GM19193 (cell line): ENCODE results near the gene UGGT1.

Experiments used
- POLR2A ChIP-seq: IDR thresholded peaks from 4 replicates; pipeline ENCODE4 v1.6.1; 2011; ENCODE audit not compliant: insufficient read depth, insufficient read length; ENCODE audit errors: extremely low read depth

The UGGT1 gene

DNA sequence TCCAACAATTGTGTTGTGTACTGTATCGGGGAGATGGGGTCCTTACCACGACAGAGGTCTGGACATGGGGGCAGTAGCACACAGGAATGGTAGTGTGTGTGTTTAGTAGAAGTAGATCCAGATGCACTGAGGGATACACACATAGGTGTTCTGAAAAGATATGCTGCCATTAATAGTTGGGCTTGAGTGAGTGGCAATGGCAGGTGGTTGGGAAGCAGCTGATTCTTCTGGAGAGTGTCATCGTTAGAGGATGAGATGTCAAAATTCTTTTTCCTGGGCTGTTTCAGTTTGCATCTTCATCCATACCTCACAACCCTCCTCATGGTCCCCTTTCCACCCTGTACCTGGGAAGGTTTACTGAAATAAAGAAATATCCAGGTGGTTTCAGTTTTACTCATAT is 66.6 kb downstream of the UGGT1 start:
- TF ChIP-seq POLR2A: no peak

DNA sequence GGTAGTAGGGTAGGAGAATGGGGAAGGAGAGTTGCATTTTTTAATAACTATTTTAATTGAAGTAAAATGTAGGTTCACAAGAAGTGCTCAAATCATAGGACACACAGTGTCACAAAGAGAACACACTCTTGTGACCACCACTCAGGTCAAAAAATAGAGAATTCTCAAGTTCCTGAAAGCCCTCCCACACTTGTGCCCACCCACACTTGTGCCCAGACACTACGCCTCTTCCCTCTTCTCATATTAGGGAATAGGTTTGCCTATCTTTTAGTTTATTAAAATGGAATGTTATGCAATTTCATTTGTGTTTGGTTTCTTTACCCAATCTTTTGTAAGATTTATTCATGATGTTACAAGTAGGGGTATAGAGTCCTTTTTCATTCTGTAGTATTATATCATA is 67.2 kb downstream of the UGGT1 start:
- no peak for TF ChIP-seq POLR2A

DNA sequence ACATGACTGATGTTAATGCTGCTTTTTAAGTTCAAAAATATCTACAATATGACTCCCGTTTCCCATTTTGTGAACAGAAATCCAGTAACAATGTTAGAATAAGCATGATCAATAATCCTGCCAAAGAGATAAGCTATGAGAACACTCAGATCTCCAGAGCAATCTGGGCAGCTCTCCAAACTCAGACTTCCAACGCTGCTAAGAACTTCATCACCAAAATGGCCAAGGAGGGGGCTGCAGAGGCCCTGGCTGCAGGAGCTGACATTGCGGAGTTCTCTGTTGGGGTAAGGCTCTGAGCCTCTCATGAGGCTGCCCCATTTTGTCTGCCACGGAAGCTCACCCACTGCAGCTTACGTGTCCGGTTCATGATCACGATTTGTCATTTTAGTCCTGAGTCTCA is 68.4 kb downstream of the UGGT1 start:
- TF ChIP-seq POLR2A: no peak

DNA sequence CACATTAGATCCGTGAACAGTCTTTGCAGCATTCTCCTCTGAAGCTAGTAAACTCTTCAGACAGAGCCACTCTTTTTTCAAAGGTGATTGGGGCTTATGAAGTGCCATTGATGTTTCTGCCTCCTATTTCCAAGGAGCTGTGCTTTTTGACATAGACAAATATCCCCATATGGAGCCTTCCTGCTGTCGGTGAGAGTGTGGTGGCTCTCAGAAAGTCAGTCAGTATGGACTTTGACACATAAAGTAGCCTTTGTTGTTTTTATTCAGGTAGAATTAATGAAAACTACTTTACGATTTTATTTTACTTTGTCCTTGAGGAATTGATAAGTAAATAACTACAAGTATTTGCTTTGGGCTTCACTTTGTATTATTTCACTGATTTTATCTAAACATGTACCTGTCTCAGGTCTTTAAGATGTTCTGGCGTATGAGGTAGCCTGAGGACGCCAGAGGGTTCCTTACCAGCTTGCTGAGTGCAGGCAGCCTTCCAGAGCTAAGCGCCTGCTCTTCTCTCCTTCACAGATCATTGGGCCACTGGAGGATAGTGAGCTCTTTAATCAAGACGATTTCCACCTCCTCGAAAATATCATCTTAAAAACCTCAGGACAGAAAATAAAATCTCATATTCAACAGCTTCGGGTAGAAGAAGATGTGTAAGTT is 69.7 kb downstream of the UGGT1 start:
- TF ChIP-seq POLR2A: no peak

DNA sequence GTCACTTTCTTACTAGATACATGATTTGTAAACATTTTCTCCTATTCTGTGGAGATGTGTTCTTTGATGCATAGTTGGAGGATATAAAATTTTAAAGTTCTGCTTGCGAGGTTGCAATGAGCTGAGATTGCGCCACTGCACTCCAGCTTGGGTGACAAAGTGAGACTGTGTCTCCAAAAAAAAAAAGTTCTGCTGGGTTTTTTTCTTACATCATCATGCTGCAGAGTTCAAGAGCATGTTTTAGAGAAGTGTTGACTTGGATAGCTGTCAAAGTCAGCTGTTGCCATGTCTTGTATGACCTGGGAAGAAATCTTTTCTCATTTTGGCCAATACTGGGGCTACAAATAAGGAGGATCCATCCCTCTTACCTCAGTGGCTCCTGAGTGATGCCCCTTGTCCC is 71.3 kb downstream of the UGGT1 start:
- TF ChIP-seq POLR2A: no peak

DNA sequence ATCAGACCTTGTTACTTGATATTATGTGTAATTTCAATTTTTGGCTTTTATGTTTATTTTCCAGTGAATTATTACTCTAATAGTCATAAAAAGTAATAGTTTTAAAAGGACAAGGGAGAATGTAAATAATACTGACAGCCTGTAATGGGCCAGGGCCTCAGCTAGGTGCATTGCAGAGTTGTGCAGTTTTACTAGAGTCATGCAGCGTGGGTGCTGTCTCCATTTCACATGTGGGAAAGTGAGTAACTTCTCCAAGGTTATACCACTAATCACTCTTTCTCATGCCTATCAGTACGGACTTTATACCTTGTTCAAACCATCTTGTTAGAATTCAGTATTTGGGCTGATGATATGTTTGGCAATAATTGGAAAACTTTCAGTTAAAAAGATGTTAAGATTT is 73.3 kb downstream of the UGGT1 start:
- TF ChIP-seq POLR2A: no peak

DNA sequence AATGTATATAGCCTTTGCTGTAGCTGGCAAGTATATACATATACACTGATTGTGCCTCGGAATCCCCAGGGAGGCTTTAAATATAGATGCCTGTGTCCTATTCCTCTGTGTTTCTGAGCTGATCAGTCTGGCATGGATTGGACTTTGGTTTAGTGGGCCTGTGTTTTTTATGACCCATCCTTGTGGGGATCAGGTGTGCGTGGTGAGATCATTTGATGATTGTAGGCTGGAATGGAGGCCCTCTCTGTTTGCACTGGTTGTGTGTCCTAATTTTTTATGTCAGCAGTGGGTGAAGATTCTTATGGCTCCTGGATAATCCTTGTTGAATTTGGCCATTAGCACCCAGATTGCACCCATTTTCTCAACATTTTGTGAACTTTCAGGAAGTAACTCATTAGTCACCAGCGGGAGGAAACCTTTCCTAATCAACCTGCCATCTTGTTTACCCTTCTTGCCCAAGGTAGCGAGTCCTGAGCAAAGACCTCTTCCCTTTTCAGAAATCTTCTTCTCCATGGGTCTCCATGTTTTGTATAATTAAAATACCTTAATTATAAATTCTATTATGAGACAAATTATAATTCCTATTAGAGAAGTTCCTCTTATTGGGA is 75.8 kb downstream of the UGGT1 start:
- TF ChIP-seq POLR2A: no peak

DNA sequence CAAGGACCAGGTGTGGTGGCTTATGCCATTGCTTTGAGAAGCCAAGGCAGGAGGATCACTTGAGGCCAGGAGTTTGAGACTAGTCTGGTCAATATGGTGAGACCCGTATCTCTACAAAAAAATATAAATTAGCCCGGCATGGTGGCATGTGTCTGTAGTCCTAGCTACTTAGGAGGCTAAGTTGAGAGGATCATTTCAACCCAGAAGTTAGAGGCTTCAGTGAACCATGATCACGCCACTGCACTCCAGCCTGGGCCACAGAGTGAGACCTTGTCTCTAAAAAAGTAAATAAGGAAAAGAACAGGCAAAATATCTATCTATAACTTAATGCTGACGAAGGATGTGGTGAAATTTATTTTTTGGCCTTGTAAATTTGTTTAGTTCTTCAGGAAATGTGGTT is 78.1 kb downstream of the UGGT1 start:
- TF ChIP-seq POLR2A: no peak

DNA sequence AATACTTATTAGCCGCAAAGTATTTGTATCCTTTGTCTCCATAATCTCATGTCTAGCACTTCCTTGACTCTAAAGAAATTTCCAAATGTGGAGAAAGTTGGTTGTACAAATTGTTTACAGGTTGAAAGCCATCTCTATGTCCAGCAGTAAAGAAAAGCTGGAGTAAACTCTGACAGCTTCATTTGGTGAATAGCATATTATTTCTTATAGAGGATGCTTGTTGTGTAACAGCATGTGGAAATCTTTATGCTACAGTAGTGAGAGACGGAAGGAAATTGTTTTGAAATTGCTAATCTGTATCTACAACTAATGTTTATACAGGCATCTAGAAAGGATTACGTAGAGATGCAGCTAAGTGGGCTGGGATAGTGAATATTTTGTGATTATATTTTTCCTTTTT is 78.5 kb downstream of the UGGT1 start:
- TF ChIP-seq POLR2A: no peak

DNA sequence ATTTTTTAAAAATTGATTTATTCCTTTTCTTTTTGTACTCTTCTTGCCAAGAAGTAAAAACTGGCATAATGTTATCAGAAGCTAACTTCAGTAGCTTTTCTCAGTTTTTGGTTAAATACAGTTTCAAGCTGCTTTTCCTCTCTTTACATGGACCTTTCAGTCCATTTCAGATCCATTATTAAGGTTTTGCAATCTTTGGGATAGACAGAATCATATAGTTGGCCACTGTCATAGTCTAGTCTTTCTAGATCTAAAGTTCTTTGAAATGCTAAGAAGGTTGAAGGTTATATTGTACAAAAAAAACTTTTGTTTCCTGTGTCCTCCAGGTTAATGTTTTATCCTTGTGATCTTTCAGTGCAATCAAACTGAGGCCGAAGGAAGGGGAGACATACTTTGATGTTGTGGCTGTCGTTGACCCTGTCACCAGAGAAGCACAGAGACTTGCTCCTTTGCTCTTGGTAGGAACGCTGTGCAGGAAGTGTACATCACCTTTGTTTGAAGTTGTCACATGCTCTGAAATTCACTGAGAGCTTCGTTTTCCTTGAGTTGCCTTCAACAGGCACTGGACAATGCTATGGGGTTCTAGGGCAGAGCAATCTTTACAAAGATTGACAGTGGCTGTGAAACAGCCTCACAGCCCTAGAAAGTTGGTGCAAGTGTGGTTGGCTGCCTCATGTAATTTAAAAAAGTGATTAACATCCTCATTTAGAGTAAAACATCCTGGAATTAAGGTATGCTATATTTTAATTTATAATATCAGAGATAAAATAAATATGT is 79.1 kb downstream of the UGGT1 start:
- TF ChIP-seq POLR2A: no peak

DNA sequence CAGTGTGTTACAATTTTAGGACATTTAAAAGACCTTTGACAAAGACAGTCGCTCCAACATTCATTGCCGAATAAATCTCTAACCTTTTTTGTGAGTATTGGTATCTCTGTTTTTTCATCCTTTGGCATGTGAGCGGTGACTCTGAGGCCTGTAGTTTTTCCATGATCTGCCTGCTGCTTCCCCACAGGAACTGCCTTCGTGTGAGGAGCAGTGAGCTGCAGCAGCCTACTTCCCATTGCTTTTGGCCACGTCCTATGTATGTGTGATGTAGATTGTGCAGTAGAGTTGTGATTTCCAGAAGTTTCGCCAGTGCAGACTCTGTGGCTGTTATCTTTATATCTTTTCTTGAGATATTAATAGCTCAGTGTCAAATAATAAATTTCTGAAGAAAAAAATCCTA is 79.8 kb downstream of the UGGT1 start:
- no peak for TF ChIP-seq POLR2A

DNA sequence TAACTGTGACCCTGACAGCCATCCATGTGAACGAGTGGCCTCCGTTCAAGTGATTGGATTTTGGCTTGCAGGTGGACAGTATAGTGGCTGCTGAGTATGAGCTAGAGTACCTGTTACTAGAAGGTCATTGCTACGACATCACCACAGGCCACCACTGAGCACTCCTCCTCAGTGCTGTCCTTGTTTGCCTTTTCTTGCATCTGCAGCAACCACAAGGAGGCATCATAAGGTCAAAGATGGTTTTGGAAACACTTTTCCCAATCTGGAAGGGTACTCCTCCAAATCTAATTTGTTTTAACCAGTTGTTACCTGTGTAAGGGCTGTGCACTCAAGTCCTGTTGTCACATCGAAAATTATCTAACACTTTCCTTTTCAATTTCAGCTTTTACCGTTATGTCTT is 81.2 kb downstream of the UGGT1 start:
- no peak for TF ChIP-seq POLR2A

DNA sequence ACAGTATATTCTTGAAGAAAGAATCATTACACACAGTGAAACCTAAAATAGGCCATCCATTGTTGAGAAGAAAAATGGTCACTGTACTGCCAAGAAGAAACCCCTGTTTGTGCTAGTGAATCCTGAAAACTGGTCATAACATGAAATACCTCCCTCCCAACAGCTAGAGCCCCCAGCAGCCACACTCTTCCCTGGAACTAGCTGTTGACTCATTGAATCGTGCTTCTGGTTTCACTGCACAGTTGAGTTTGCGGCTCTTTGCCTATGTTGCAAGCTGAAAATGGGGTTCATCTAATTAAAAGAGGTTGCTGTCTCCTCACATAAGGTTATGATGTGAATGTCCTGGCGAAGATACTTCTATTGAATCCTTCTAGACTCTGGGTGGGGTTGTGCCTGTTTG is 86.3 kb downstream of the UGGT1 start:
- no peak for TF ChIP-seq POLR2A

DNA sequence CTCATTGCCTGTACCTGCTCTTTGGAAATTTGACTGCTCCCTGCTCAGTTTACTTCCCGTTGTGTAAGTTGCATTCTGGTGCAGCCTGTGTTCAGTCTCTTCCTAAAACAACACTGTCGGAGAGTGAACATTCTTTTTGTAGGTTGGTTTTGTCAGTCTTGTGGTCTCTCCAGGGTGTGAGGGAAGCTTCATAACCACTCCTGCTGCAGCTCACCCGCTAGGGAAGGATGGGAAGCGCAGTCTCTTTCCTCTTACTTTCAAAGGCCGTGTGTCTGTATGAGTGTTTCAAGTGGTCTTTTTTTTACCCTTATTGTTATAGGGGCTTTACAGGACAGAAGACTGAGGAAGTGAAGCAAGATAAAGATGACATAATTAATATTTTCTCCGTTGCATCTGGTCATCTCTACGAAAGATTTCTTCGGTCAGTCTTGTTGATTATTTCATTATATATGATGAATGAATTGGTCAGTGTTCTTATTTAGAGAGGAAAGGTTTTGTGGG is 87.2 kb downstream of the UGGT1 start:
- TF ChIP-seq POLR2A: no peak

DNA sequence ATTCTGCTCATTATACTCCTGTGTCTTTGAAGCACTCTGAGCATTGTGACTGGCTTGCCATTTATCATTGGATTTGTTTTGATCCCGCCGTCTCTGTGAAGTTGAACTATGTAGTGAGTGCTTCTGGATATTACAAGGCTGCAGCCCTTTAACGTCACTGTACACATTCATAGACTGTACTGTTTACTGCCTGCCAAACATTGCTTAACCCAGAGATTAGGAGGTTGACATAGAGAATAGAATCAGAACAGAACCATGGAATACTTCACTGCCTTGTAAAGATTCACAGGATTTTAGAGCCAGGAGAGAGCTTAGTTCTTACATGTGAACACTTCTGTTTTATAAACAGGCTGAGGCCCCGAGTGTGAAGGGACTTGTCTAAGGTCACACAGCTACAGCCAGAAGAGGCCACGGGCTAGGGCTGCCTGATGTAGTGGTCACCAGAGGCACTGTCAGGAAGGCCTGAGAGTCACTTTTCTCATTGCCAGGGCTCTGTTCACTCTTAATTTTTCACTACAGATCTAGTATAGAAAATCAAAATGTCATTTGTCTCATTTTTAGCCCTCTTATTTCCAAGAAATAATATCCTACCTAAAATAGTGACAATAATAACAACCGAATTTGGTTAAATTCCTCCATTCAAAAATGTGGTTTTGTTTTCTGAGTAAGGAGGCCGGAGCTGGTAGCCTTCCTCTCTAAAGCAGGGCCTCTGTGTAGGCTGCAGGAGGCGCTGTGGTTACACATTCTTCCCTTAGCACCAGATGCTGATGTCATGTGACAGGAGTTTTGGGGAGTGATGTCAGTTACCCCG is 87.9 kb downstream of the UGGT1 start:
- no peak for TF ChIP-seq POLR2A
